Vagina (tissue), 2 donors: ENCODE measurements around the gene INSR. TPM values are rescaled to one million over a fixed set of nuclear protein-coding genes. Genes with fewer than 3 reads are reported as not detected.

ENCODE experiments used
- DNase-seq, 2 donors: peaks; one replicate each; pipeline ENCODE4 v3.0.0-alpha.2; 2017; ENCODE audit errors: extremely low spot score in 2 of 2
- H3K27ac ChIP-seq: fragments of 200-600 bp; sonication (generic); one replicate; pipeline ENCODE4 v1.5.1; 2019
- H3K27me3 ChIP-seq: fragments of 200-600 bp; sonication (generic); one replicate; pipeline ENCODE4 v1.5.1; 2019
- H3K36me3 ChIP-seq, 2 donors: fragments of 200-600 bp; sonication (generic); one replicate each; pipeline ENCODE4 v1.5.1; 2017 to 2019
- H3K4me1 ChIP-seq: fragments of 200-600 bp; sonication (generic); one replicate; pipeline ENCODE4 v1.5.1; 2019
- H3K4me3 ChIP-seq, 2 donors: fragments of 200-600 bp; sonication (generic); 1 replicate in 1 of 2; 2 replicates in 1 of 2; pipeline ENCODE4 v1.5.1; 2016 to 2019
- H3K9me3 ChIP-seq: fragments of 200-600 bp; sonication (generic); one replicate; pipeline ENCODE4 v1.5.1; 2019
- CTCF ChIP-seq, 3 experiments: fragments of 450-650 bp in 2 of 3; fragments of 200-600 bp in 1 of 3; sonication (generic) in 1 of 3; IDR thresholded peaks; one replicate each; pipeline ENCODE4 v1.5.1; 2017 to 2019; ENCODE audit warnings: antibody characterized with exemption in 3 of 3, mild to moderate bottlenecking in 2 of 3, moderate library complexity in 2 of 3
- POLR2A ChIP-seq, 2 donors: fragments of 450-650 bp; IDR thresholded peaks; one replicate each; pipeline ENCODE4 v1.6.1; 2017; ENCODE audit warnings: antibody characterized with exemption in 2 of 2, mild to moderate bottlenecking in 2 of 2, moderate library complexity in 2 of 2
- POLR2AphosphoS5 ChIP-seq, 2 donors: sonication (generic); formaldehyde crosslinking; IDR thresholded peaks; one replicate each; pipeline ENCODE4 v1.9.0; 2017; ENCODE audit warnings: antibody characterized with exemption in 2 of 2, mild to moderate bottlenecking in 2 of 2, low read depth in 1 of 2; ENCODE audit not compliant: insufficient read depth in 1 of 2
- intact Hi-C: fragments of 100-400 bp; cut with DNase I; formaldehyde crosslinking; loops from one replicate; pipeline ENCODE4 v1.15.1; 2023
- total RNA-seq: library from RNA; depleted of rRNA; stranded (reverse); fragments of >200 nt; gene quantifications from one replicate; pipeline ENCODE4 v1.2.3, GENCODE V29; 2016

The INSR gene
- total RNA-seq, 1 donor from 2014 or later, result 86.7 TPM

GRCh38 chr19:7126132-7126531 is 168.1 kb downstream of the INSR start:
- Histone ChIP-seq H3K4me3 (no peak overlapping the region), H3K27ac (no peak overlapping the region), H3K9me3 (peaks cover 12% of the 10 kb centered on the region), H3K36me3 (peaks cover 12 to 86% of the 10 kb centered on the region in 2 donors), H3K27me3 (no peaks in the 10 kb centered on the region), H3K4me1 (no peaks in the 10 kb centered on the region)
- no peak for DNase-seq
- intact Hi-C loops, result no loop called here
- TF ChIP-seq POLR2A (IDR thresholded peaks at IDR 0.05) (no peak), POLR2AphosphoS5 (IDR thresholded peaks at IDR 0.05; ENCODE audit: insufficient read depth in 1 of 2, low read depth in 1 of 2) (no peak), CTCF (IDR thresholded peaks at IDR 0.05) (no peak)

GRCh38 chr19:7125221-7125620 is 169.0 kb downstream of the INSR start:
- TF ChIP-seq POLR2AphosphoS5 (IDR thresholded peaks at IDR 0.05; ENCODE audit: insufficient read depth in 1 of 2, low read depth in 1 of 2) (no peak), POLR2A (IDR thresholded peaks at IDR 0.05) (no peak), CTCF (IDR thresholded peaks at IDR 0.05) (no peak)

GRCh38 chr19:7124782-7125181 is 169.4 kb downstream of the INSR start:
- TF ChIP-seq POLR2AphosphoS5 (IDR thresholded peaks at IDR 0.05; ENCODE audit: insufficient read depth in 1 of 2, low read depth in 1 of 2) (peak in 1 of 2 donors; percentile 55), POLR2A (IDR thresholded peaks at IDR 0.05) (no peak)
- Histone ChIP-seq H3K4me3 (no peak overlapping the region), H3K36me3 (peaks cover 12 to 82% of the 10 kb centered on the region in 2 donors), H3K4me1 (no peaks in the 10 kb centered on the region), H3K27me3 (no peaks in the 10 kb centered on the region), H3K9me3 (peaks cover 12% of the 10 kb centered on the region), H3K27ac (peak overlapping the region; percentile 39)
- DNase-seq, result no peak
- intact Hi-C loops, result no loop called here

More at GRCh38 chr19:7125221-7125620, 169.0 kb downstream of the INSR start:
- peaks cover 12 to 84% of the 10 kb centered on the region in 2 donors for H3K36me3 ChIP-seq
- H3K4me1 ChIP-seq, result no peaks in the 10 kb centered on the region
- intact Hi-C loops, result no loop called here
- no peak for DNase-seq
- peak overlapping the region; percentile 39 for H3K27ac ChIP-seq
- H3K4me3 ChIP-seq, result no peak overlapping the region
- H3K27me3 ChIP-seq, result no peaks in the 10 kb centered on the region
- peaks cover 12% of the 10 kb centered on the region for H3K9me3 ChIP-seq

- H3K36me3 ChIP-seq, result peaks cover 9 to 68% of the 10 kb centered on the region in 2 donors
Measured at GRCh38 chr19:7122701-7123100, 171.5 kb downstream of the INSR start.

GRCh38 chr19:7120499-7120898 is 173.7 kb downstream of the INSR start:
- Histone ChIP-seq H3K27ac (no peak overlapping the region), H3K27me3 (no peaks in the 10 kb centered on the region), H3K4me3 (no peak overlapping the region), H3K4me1 (no peaks in the 10 kb centered on the region), H3K9me3 (peaks cover under 1% of the 10 kb centered on the region), H3K36me3 (peaks cover 0 to 55% of the 10 kb centered on the region in 2 donors)
- TF ChIP-seq POLR2AphosphoS5 (IDR thresholded peaks at IDR 0.05; ENCODE audit: insufficient read depth in 1 of 2, low read depth in 1 of 2), result no peak
- TF ChIP-seq CTCF (IDR thresholded peaks at IDR 0.05), result no peak
- no peak for DNase-seq
- intact Hi-C loops, result no loop called here

More at GRCh38 chr19:7122701-7123100, 171.5 kb downstream of the INSR start:
- peaks cover 12% of the 10 kb centered on the region for H3K9me3 ChIP-seq
- H3K27ac ChIP-seq, result no peak overlapping the region
- H3K4me1 ChIP-seq, result no peaks in the 10 kb centered on the region
- no peak for TF ChIP-seq CTCF (IDR thresholded peaks at IDR 0.05)
- TF ChIP-seq POLR2AphosphoS5 (IDR thresholded peaks at IDR 0.05; ENCODE audit: insufficient read depth in 1 of 2, low read depth in 1 of 2), result no peak
- no peak for TF ChIP-seq POLR2A (IDR thresholded peaks at IDR 0.05)
- intact Hi-C loops, result no loop called here
- H3K4me3 ChIP-seq, result no peak overlapping the region
- DNase-seq, result no peak
- no peaks in the 10 kb centered on the region for H3K27me3 ChIP-seq
